ENCODE measurements around the gene ZDHHC5. TPM values are rescaled to one million over a fixed set of nuclear protein-coding genes. Genes with fewer than 3 reads are reported as not detected.

ZDHHC5 gene
- total RNA-seq, 1 donor from 2014 or later, result 30.3 TPM

GRCh38 chr11:57735619-57736298 is 67.8 kb downstream of the ZDHHC5 start:
- Histone ChIP-seq H3K4me3 (ENCODE audit: low read depth, low read length) (no peak overlapping the region), H3K27me3 (ENCODE audit: control insufficient read depth, insufficient read depth, low read length) (no peaks in the 10 kb centered on the region), H3K36me3 (ENCODE audit: control insufficient read depth, insufficient read depth, low read length) (peaks cover 7% of the 10 kb centered on the region)
- TF ChIP-seq CTCF (IDR thresholded peaks at IDR 0.05; ENCODE audit: insufficient read depth, low read length, severe bottlenecking), result no peak
- FAIRE-seq (no peak), DNase-seq (ENCODE audit: low read depth) (no peak)

DNA sequence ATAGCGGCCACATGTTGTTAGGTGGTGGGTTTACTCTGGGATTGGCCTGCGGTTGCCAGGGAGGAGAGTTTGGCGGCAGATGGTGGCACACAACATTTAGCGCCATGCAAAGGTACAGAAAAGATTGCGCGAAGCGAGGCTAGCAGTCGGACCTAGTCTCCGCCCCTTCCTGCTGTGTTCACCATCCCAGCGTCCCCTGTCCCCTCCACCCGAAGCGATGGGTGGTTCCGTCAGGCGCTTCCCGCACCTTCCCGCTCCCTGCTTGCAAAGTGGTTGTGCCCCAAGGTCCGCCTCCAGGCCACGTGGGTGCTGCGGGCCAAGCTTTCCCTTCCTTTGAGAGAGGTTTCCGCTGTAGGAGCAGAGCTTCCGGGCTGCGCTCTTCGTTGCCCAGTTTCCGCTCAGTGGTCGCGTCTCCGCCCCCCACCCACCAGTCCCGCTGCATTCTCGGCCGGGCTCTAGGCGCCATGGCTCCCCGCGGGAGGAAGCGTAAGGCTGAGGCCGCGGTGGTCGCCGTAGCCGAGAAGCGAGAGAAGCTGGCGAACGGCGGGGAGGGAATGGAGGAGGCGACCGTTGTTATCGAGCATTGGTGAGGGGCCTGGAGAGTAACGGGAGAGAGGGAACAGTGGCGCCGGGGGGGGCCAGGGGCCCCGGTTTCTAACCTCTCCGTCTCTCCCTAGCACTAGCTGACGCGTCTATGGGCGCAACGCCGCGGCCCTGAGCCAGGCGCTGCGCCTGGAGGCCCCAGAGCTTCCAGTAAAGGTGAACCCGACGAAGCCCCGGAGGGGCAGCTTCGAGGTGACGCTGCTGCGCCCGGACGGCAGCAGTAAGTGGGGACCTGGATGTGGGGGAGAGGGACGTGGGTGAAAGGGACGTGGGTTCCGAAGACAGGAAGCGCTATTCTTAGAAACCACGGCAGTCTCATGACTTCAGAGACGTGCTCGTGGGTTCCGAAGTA is 73.5 kb downstream of the ZDHHC5 start, which contains the start of gene SELENOH:
Gene SELENOH, plus strand, starts transcription at position 360 of the 955 bp plus-strand sequence. Its CDS starts 105 bp downstream, at position 465.
- Histone ChIP-seq H3K27me3 (ENCODE audit: control insufficient read depth, insufficient read depth, low read length) (no peaks in the 10 kb centered on the region), H3K4me3 (ENCODE audit: low read depth, low read length) (peak within 1 kb of the TSS; percentile 94), H3K36me3 (ENCODE audit: control insufficient read depth, insufficient read depth, low read length) (peaks cover 18% of the 10 kb centered on the region)
- DNase-seq (ENCODE audit: low read depth) (peak; percentile 90), FAIRE-seq (no peak)
- TF ChIP-seq CTCF (IDR thresholded peaks at IDR 0.05; ENCODE audit: insufficient read depth, low read length, severe bottlenecking), result no peak

DNA sequence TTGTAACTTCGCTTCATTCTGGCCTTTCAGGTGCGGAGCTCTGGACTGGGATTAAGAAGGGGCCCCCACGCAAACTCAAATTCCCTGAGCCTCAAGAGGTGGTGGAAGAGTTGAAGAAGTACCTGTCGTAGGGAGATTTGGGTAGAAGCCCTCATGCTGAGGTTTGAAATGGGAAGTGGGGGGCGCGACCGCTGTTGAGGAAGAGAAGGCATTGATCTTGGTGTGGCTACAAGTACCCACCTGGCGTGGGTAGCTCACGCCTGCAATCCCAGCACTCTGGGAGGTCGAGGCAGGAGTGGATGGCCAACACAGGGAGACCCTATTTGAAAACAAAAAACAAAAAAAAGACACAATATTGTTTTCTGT is 74.2 kb downstream of the ZDHHC5 start:
- H3K27me3 ChIP-seq (ENCODE audit: control insufficient read depth, insufficient read depth, low read length), result no peaks in the 10 kb centered on the region
- DNase-seq (ENCODE audit: low read depth) (no peak), FAIRE-seq (no peak)
- H3K36me3 ChIP-seq (ENCODE audit: control insufficient read depth, insufficient read depth, low read length), result peaks cover 18% of the 10 kb centered on the region
- H3K4me3 ChIP-seq (ENCODE audit: low read depth, low read length), result peak overlapping the region; percentile 94
- TF ChIP-seq CTCF (IDR thresholded peaks at IDR 0.05; ENCODE audit: insufficient read depth, low read length, severe bottlenecking), result no peak

GRCh38 chr11:57744357-57744756 is 76.4 kb downstream of the ZDHHC5 start:
- DNase-seq (ENCODE audit: low read depth), result no peak
- peaks cover 11% of the 10 kb centered on the region for H3K36me3 ChIP-seq (ENCODE audit: control insufficient read depth, insufficient read depth, low read length)
- FAIRE-seq, result no peak
- TF ChIP-seq CTCF (IDR thresholded peaks at IDR 0.05; ENCODE audit: insufficient read depth, low read length, severe bottlenecking), result no peak
- no peak overlapping the region for H3K4me3 ChIP-seq (ENCODE audit: low read depth, low read length)
- H3K27me3 ChIP-seq (ENCODE audit: control insufficient read depth, insufficient read depth, low read length), result no peaks in the 10 kb centered on the region

DNA sequence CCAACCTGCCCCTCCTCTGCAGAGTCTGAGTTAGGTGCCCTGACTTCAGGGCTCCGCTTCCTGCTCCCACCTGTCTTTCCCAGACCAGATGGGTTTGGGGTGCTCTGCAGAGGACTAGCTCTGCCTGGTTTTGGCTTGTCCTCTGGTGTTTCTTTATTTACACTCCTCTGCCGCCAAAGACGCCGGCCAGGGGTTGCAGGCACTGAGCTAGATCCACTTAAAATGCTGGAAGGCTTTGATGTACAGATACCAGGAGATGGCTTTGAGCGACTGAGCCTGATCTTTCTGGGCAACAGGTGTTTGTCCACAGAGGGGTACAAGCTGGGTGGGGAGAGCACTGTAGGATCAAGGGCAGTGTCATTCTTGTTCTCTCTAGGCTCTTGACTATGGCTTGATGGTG is 77.3 kb downstream of the ZDHHC5 start:
- DNase-seq (ENCODE audit: low read depth), result no peak
- H3K4me3 ChIP-seq (ENCODE audit: low read depth, low read length), result no peak overlapping the region
- no peaks in the 10 kb centered on the region for H3K27me3 ChIP-seq (ENCODE audit: control insufficient read depth, insufficient read depth, low read length)
- no peak for FAIRE-seq
- H3K36me3 ChIP-seq (ENCODE audit: control insufficient read depth, insufficient read depth, low read length), result peaks cover 11% of the 10 kb centered on the region
- no peak for TF ChIP-seq CTCF (IDR thresholded peaks at IDR 0.05; ENCODE audit: insufficient read depth, low read length, severe bottlenecking)
